NCI-H1694 (cell line): ENCODE results near the gene USF2.

Experiments used
- DNase-seq: peaks from one replicate; lab custom pipeline; 2025; lab: John Stamatoyannopoulos, UW

Gene USF2

GRCh38 chr19:35321291-35321690, 52.5 kb downstream of the USF2 start:
- DNase-seq = no peak

- no peak for DNase-seq
Observed at GRCh38 chr19:35322014-35322413, 53.3 kb downstream of the USF2 start.

- no peak for DNase-seq
Observed at GRCh38 chr19:35327642-35328041, 58.9 kb downstream of the USF2 start.

- no peak for DNase-seq
Observed at GRCh38 chr19:35328851-35329285, 60.1 kb downstream of the USF2 start, which contains the start of gene CD22. TSS of gene CD22 (plus strand) at chr19:35329187. CDS start at chr19:35332041, 2,854 bp downstream.

- no peak for DNase-seq
Observed at GRCh38 chr19:35329323-35329722, 60.6 kb downstream of the USF2 start.
